ENCODE data around the gene F11R. TPM values are rescaled to one million over a fixed set of nuclear protein-coding genes. Genes with fewer than 3 reads are reported as not detected.

The F11R gene
- total and polyA plus RNA-seq, 3 donors from 2014 or later: 34.5 to 54.0 (median 38.3) TPM

DNA sequence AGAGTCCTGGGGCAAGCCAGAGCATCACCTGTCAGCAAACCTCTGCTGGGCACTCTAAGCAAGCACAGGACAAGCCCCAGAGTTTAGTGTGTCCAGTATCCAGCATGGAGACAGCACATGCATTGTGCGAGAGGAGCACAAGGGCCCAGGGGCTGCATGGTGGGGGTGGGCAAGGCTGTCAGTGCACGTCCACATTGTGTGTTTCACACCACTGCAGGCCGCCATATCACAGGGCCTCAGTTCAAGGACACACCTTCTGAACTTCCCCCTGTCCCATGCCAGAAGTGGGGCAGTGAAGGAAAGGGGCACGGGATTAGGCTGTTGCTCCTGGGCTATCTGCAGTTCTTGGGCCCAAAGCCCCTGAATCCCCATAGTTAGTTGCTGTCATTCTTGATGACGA is 18.6 kb upstream of the F11R start:
- no peak for TF ChIP-seq POLR2A (IDR thresholded peaks at IDR 0.05)
- TF ChIP-seq, protein P1, sequence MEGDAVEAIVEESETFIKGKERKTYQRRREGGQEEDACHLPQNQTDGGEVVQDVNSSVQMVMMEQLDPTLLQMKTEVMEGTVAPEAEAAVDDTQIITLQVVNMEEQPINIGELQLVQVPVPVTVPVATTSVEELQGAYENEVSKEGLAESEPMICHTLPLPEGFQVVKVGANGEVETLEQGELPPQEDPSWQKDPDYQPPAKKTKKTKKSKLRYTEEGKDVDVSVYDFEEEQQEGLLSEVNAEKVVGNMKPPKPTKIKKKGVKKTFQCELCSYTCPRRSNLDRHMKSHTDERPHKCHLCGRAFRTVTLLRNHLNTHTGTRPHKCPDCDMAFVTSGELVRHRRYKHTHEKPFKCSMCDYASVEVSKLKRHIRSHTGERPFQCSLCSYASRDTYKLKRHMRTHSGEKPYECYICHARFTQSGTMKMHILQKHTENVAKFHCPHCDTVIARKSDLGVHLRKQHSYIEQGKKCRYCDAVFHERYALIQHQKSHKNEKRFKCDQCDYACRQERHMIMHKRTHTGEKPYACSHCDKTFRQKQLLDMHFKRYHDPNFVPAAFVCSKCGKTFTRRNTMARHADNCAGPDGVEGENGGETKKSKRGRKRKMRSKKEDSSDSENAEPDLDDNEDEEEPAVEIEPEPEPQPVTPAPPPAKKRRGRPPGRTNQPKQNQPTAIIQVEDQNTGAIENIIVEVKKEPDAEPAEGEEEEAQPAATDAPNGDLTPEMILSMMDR (IDR thresholded peaks at IDR 0.05): no peak
- H3K4me1 ChIP-seq: peaks cover 19% of the 10 kb centered on the region
- no peaks in the 10 kb centered on the region for H3K27me3 ChIP-seq
- intact Hi-C loops (cut with DNase I; ENCODE audit: low total_unique reads): no loop called here
- 73 to 75% methylated on average over 5 of the region's 5 CpGs for WGBS, 2 donors
- no peaks in the 10 kb centered on the region for H3K36me3 ChIP-seq (ENCODE audit: low read depth, missing control alignments)
- no peaks in the 10 kb centered on the region for H3K9me3 ChIP-seq
- no peak overlapping the region for H3K27ac ChIP-seq
- no peak for DNase-seq
- no peak overlapping the region for H3K4me3 ChIP-seq

DNA sequence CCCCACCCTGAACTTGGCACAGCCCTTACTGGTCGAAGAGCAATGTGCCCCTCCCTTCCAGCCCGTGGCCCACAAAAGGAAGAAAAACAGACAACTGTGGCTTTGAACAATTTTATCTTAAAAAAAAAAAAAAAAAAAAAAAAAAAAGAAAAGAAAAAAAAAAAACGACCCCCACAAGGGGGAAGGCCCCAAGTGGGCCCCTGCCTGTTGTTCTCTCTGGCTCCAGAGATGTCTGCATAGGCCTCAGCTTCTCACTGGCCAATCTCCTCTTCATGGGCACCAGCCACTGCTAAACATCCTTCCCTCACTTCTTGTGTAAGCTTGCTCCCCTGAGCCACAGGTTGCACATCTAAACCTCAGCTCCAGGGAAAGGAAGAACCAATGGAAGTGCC is 18.2 kb upstream of the F11R start:
- Histone ChIP-seq H3K27ac (no peak overlapping the region), H3K4me3 (peak overlapping the region; percentile 60 to 72), H3K9me3 (no peaks in the 10 kb centered on the region), H3K4me1 (peaks cover 15% of the 10 kb centered on the region), H3K36me3 (ENCODE audit: low read depth, missing control alignments) (no peaks in the 10 kb centered on the region), H3K27me3 (no peaks in the 10 kb centered on the region)
- WGBS, 2 donors: 7 to 9% methylated on average over 3 of the region's 3 CpGs
- DNase-seq: no peak
- TF ChIP-seq, protein P1 (IDR thresholded peaks at IDR 0.05): no peak
- no peak for TF ChIP-seq POLR2A (IDR thresholded peaks at IDR 0.05)
- intact Hi-C loops (cut with DNase I; ENCODE audit: low total_unique reads): no loop called here

DNA sequence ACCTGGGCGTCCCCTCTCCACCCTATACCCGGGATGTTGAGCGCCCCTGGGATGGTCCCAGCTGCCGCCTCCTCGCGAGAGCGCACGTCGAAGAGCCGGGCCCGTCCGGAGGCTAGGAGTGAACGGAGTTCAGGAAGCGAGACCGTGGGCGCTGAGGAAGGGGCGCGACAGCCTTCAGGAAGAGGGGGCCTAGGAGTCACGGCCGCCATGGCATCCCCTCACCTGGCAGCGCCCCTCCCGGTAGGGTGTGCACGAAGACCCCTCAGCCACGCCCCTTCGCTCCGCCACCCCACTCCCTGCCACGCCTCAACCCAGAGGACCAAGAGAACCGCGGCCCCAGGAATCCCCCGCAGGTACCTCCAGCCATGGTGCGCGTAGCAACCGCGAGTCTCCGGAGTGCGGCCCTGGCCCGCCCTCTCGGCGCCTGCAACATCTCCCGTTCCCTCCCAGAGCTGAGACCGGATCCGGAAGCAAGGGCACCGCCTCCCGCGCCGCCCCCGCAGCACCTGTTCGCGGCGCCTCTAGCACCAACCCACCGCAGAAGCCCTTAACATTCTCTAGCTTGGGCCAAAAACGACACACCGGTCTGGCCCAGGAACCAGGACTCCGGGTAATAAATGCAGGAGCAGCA is 17.7 kb upstream of the F11R start, which contains the start of gene TSTD1:
TSS of gene TSTD1 (minus strand) at position 442 of the 631 bp plus-strand sequence. CDS start at position 367, 75 bp downstream.
- Histone ChIP-seq H3K36me3 (ENCODE audit: low read depth, missing control alignments) (no peaks in the 10 kb centered on the region), H3K9me3 (no peaks in the 10 kb centered on the region), H3K4me1 (peaks cover 12% of the 10 kb centered on the region), H3K4me3 (peak within 1 kb of the TSS; percentile 60 to 72), H3K27me3 (no peaks in the 10 kb centered on the region), H3K27ac (peak within 1 kb of the TSS in 1 of 2 donors; percentile 35)
- intact Hi-C loops (cut with DNase I; ENCODE audit: low total_unique reads): no loop called here
- TF ChIP-seq, protein P1 (IDR thresholded peaks at IDR 0.05): no peak
- TF ChIP-seq POLR2A (IDR thresholded peaks at IDR 0.05): no peak
- 20 to 42% methylated on average over 4 to 54 of the region's 54 CpGs for WGBS, 2 donors
- DNase-seq: peak; percentile 75

DNA sequence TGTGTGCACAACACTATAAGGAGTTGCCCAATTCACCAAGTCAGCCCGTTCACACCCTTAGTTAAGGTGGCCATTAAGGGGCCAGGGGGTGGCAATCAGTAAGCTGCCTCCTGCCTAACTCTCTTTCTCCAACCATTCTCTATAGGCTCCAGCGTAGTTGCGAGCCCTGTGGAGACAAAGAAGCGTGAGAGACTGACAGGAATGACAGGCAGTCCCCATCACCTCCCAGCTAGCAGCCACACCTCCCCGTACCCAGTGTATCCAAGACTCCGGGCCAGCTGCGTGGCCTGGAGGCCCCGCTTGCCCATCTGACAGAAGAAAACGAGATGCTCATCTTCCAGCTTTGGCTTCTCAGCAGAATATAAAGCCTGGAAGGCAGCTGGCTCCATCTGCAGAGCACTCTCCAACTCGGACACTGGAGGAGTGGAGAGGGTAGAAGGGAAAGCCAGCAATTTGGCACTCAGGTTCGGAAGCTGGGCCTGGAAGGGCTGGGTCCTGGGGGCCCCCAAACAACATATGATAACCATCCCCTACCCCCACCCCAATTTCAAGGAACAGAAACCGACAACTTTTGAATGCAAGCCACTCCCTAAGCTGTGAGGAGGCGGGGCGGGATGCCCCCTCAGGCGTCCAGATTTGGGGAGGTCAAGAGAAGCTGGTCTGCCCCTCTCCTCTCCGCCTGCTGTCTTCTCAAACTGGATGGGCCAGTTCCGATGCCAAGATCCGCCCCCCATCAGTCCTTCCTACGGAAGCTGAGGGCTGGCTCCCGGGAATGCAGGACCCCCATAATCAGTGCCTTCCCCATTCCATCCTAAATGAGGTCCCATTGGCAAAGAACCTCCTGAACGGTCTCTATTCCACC is 16.9 kb upstream of the F11R start:
- Histone ChIP-seq H3K27me3 (no peaks in the 10 kb centered on the region), H3K4me1 (peaks cover 17% of the 10 kb centered on the region), H3K36me3 (ENCODE audit: low read depth, missing control alignments) (no peaks in the 10 kb centered on the region), H3K4me3 (peak overlapping the region; percentile 60 to 72), H3K27ac (peak overlapping the region in 1 of 2 donors; percentile 35), H3K9me3 (no peaks in the 10 kb centered on the region)
- intact Hi-C loops (cut with DNase I; ENCODE audit: low total_unique reads): no loop called here
- TF ChIP-seq, protein P1 (IDR thresholded peaks at IDR 0.05): no peak
- TF ChIP-seq POLR2A (IDR thresholded peaks at IDR 0.05): no peak
- 39 to 40% methylated on average over 17 to 21 of the region's 21 CpGs for WGBS, 2 donors
- no peak for DNase-seq

Data from testis (tissue), 3 donors.